OCI-LY7 (cell line): Measurements from ENCODE around the gene TIMM9. TPM values are rescaled to one million over a fixed set of nuclear protein-coding genes. Genes with fewer than 3 reads are reported as not detected.

Experiments used
- BruUV-seq: library from RNA; stranded (reverse); fragments of 400-500 nt; replicated peaks from 2 replicates; lab custom pipeline; 2021; lab: Mats Ljungman, UMichigan
- CTCF ChIA-PET: fragments of 300-600 bp; sonication (Branson Sonifier 250); formaldehyde crosslinking; loops from one replicate; lab custom pipeline; 2022; ENCODE audit warnings: antibody characterized with exemption; ENCODE audit not compliant: unreplicated experiment; lab: Charles Lee
- POLR2A ChIA-PET: fragments of 300-600 bp; sonication (Branson Sonifier 250); formaldehyde crosslinking; loops from one replicate; lab custom pipeline; 2022; ENCODE audit warnings: antibody characterized with exemption; lab: Charles Lee
- DNase-seq: peaks from one replicate; pipeline ENCODE4 v3.0.0-alpha.2; 2015; ENCODE audit warnings: low spot score
- H2AFZ ChIP-seq: fragments of 200-600 bp; sonication (generic), shearing (Covaris generic); 2 replicates; pipeline ENCODE4 v1.6.1; 2014; ENCODE audit warnings: mild to moderate bottlenecking, antibody characterized with exemption, low read length, moderate library complexity
- H3K27ac ChIP-seq: fragments of 200-600 bp; sonication (generic); 2 replicates; pipeline ENCODE4 v1.5.1; 2014; ENCODE audit warnings: mixed run types, low read depth, mild to moderate bottlenecking, moderate library complexity, low read length, inconsistent platforms; ENCODE audit not compliant: poor library complexity, severe bottlenecking
- H3K36me3 ChIP-seq: fragments of 200-600 bp; sonication (generic); 2 replicates; pipeline ENCODE4 v1.6.1; 2014; ENCODE audit warnings: mild to moderate bottlenecking, antibody characterized with exemption, low read length, moderate library complexity, mixed read lengths; ENCODE audit not compliant: insufficient read depth
- H3K4me1 ChIP-seq: fragments of 200-600 bp; sonication (generic); 2 replicates; pipeline ENCODE4 v1.5.1; 2014; ENCODE audit warnings: mild to moderate bottlenecking, low read length; ENCODE audit not compliant: insufficient read depth, poor library complexity, severe bottlenecking
- H3K4me2 ChIP-seq: fragments of 200-600 bp; sonication (generic); 2 replicates; pipeline ENCODE4 v1.6.1; 2014; ENCODE audit warnings: mild to moderate bottlenecking, low read length
- H3K4me3 ChIP-seq: fragments of 200-600 bp; sonication (generic); 2 replicates; pipeline ENCODE4 v1.5.1; 2014; ENCODE audit warnings: mild to moderate bottlenecking, low read depth, low read length; ENCODE audit not compliant: poor library complexity, severe bottlenecking
- H3K79me2 ChIP-seq: fragments of 200-600 bp; sonication (generic); 2 replicates; pipeline ENCODE4 v1.6.1; 2016; ENCODE audit warnings: low read depth, mild to moderate bottlenecking, low read length, moderate library complexity, mixed read lengths; ENCODE audit not compliant: insufficient read depth
- H3K9me2 ChIP-seq: fragments of 200-600 bp; sonication (generic); 2 replicates; pipeline ENCODE4 v1.6.1; 2016; ENCODE audit warnings: mild to moderate bottlenecking, low read length, mixed read lengths; ENCODE audit not compliant: insufficient read depth
- H3K9me3 ChIP-seq: fragments of 200-600 bp; sonication (generic); 2 replicates; pipeline ENCODE4 v1.6.1; 2014; ENCODE audit warnings: mild to moderate bottlenecking, mixed run types, low read length, mixed read lengths
- H4K20me1 ChIP-seq: fragments of 200-600 bp; sonication (generic); 2 replicates; pipeline ENCODE4 v1.6.1; 2014; ENCODE audit warnings: mild to moderate bottlenecking, antibody characterized with exemption, low read length, moderate library complexity, mixed read lengths; ENCODE audit not compliant: insufficient read depth
- EZH2phosphoT487 ChIP-seq: fragments of 200-600 bp; sonication (generic); IDR thresholded peaks from 2 replicates; pipeline ENCODE4 v1.6.1; 2018; ENCODE audit warnings: low read depth, borderline replicate concordance, mild to moderate bottlenecking, mixed run types, antibody characterized with exemption, low read length, moderate library complexity, mixed read lengths
- intact Hi-C: fragments of 100-400 bp; cut with micrococcal nuclease; formaldehyde crosslinking; loops from one replicate; pipeline ENCODE4 v1.10.0; 2022; ENCODE audit not compliant: unreplicated experiment
- total RNA-seq, 2 experiments: library from RNA; depleted of rRNA in 1 of 2; stranded (reverse); fragments of >200 nt in 1 of 2; shearing (Covaris generic) in 1 of 2; gene quantifications; 2 replicates each; pipeline ENCODE4 v1.2.3, GENCODE V29; 2014 to 2022
- TF ChIP-seq, protein P1 (sequence below): fragments of 200-600 bp; sonication (generic); conservative IDR thresholded peaks from 2 replicates; pipeline ENCODE4 v1.5.1; 2014; ENCODE audit warnings: mild to moderate bottlenecking, antibody characterized with exemption, low read length, moderate library complexity, mixed read lengths

TIMM9 gene
- total RNA-seq, 2 experiments from 2014 or later: 37.2 to 60.3 TPM

- no TSS peak for BruUV-seq
- peaks cover 60% of the 10 kb centered on the region for H3K79me2 ChIP-seq
- peaks cover 97% of the 10 kb centered on the region for H3K36me3 ChIP-seq
- intact Hi-C loops: no loop called here
- H3K4me2 ChIP-seq: no peak overlapping the region
- H4K20me1 ChIP-seq: no peaks in the 10 kb centered on the region
- DNase-seq: no peak
- ChIA-PET POLR2A (interaction anchor here (0.7 kb wide), 1 partner anchor 67 kb away, joined by 4 read pairs; no protein-coding TSS in a partner anchor), CTCF (no interaction called here)
- H3K9me2 ChIP-seq: no peaks in the 10 kb centered on the region
- H2AFZ ChIP-seq: no peak overlapping the region
- no peaks in the 10 kb centered on the region for H3K4me1 ChIP-seq
- H3K9me3 ChIP-seq: peaks cover 6% of the 10 kb centered on the region; the same call in 1 of the 2 replicates
- TF ChIP-seq, protein P1, sequence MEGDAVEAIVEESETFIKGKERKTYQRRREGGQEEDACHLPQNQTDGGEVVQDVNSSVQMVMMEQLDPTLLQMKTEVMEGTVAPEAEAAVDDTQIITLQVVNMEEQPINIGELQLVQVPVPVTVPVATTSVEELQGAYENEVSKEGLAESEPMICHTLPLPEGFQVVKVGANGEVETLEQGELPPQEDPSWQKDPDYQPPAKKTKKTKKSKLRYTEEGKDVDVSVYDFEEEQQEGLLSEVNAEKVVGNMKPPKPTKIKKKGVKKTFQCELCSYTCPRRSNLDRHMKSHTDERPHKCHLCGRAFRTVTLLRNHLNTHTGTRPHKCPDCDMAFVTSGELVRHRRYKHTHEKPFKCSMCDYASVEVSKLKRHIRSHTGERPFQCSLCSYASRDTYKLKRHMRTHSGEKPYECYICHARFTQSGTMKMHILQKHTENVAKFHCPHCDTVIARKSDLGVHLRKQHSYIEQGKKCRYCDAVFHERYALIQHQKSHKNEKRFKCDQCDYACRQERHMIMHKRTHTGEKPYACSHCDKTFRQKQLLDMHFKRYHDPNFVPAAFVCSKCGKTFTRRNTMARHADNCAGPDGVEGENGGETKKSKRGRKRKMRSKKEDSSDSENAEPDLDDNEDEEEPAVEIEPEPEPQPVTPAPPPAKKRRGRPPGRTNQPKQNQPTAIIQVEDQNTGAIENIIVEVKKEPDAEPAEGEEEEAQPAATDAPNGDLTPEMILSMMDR: no peak
- TF ChIP-seq EZH2phosphoT487: no peak
- H3K4me3 ChIP-seq: no peak overlapping the region
- no peak overlapping the region for H3K27ac ChIP-seq
These were observed 11.4 kb downstream of the TIMM9 start for GRCh38 chr14:58415636-58416547.

- POLR2A ChIA-PET: no interaction called here
- Histone ChIP-seq H3K9me3 (peaks cover 6% of the 10 kb centered on the region; the same call in 1 of the 2 replicates), H3K4me1 (no peaks in the 10 kb centered on the region), H3K4me2 (no peak overlapping the region), H3K79me2 (peaks cover 53% of the 10 kb centered on the region), H4K20me1 (no peaks in the 10 kb centered on the region), H2AFZ (no peak overlapping the region), H3K9me2 (no peaks in the 10 kb centered on the region), H3K4me3 (no peak overlapping the region), H3K27ac (no peak overlapping the region), H3K36me3 (peaks cover 97% of the 10 kb centered on the region)
- intact Hi-C loops: no loop called here
- no peak for DNase-seq
- BruUV-seq: no TSS peak
- CTCF ChIA-PET: no interaction called here
- TF ChIP-seq EZH2phosphoT487: no peak
- TF ChIP-seq, protein P1: no peak
These were observed 12.5 kb downstream of the TIMM9 start for GRCh38 chr14:58414845-58415244.
